Measurements from ENCODE around the gene FAM53B. TPM values are rescaled to one million over a fixed set of nuclear protein-coding genes. Genes with fewer than 3 reads are reported as not detected.

FAM53B gene
- total and polyA plus RNA-seq, 5 donors: 34.6 to 58.3 (median 49.5) TPM

- peak overlapping the region; percentile 56 for H3K27ac ChIP-seq (ENCODE audit: low read length)
- H3K9me3 ChIP-seq (ENCODE audit: control insufficient read depth, low read length): no peaks in the 10 kb centered on the region
- 69% methylated on average over 4 of the region's 4 CpGs for WGBS
- no peaks in the 10 kb centered on the region for H3K27me3 ChIP-seq (ENCODE audit: control insufficient read depth, insufficient read depth)
- intact Hi-C loops (cut with DNase I): no loop called here
- no peak overlapping the region for H3K4me3 ChIP-seq (ENCODE audit: low read length)
- H3K4me1 ChIP-seq (ENCODE audit: control insufficient read depth, insufficient read depth, low read length): peaks cover 43% of the 10 kb centered on the region
- DNase-seq (no peak), ATAC-seq (no peak)
These were observed 27.8 kb downstream of the FAM53B start for GRCh38 chr10:124716369-124716768.

DNA sequence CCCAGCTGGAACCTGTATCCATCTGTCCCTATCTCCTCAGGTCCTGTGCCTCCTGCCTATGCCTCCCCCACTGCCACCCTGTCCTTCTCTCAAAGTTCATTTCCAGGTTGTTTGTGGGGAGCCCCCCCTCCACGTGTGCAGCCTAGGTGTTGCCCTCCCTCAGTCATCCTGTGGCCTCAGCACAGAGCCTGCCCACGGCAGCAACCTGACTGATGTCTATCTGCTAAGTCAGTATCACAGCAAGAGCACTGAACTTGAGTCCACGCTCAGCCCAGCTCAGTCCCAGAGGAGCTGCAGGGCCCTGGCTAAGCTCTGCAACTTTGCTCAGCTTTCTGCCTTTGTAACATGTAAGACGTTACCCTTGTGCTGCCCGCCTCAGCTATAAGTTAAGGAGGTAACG lies 28.7 kb downstream of the FAM53B start:
- H3K27ac ChIP-seq (ENCODE audit: low read length): no peak overlapping the region
- H3K4me3 ChIP-seq (ENCODE audit: low read length): no peak overlapping the region
- 55% methylated on average over 6 of the region's 6 CpGs for WGBS
- H3K4me1 ChIP-seq (ENCODE audit: control insufficient read depth, insufficient read depth, low read length): peaks cover 43% of the 10 kb centered on the region
- DNase-seq (no peak), ATAC-seq (no peak)
- no peaks in the 10 kb centered on the region for H3K27me3 ChIP-seq (ENCODE audit: control insufficient read depth, insufficient read depth)
- intact Hi-C loops (cut with DNase I): no loop called here
- H3K9me3 ChIP-seq (ENCODE audit: control insufficient read depth, low read length): no peaks in the 10 kb centered on the region

- no peak for ATAC-seq
- peak overlapping the region; percentile 61 for H3K27ac ChIP-seq (ENCODE audit: low read length)
These were observed 30.4 kb downstream of the FAM53B start for GRCh38 chr10:124713679-124714255.

DNA sequence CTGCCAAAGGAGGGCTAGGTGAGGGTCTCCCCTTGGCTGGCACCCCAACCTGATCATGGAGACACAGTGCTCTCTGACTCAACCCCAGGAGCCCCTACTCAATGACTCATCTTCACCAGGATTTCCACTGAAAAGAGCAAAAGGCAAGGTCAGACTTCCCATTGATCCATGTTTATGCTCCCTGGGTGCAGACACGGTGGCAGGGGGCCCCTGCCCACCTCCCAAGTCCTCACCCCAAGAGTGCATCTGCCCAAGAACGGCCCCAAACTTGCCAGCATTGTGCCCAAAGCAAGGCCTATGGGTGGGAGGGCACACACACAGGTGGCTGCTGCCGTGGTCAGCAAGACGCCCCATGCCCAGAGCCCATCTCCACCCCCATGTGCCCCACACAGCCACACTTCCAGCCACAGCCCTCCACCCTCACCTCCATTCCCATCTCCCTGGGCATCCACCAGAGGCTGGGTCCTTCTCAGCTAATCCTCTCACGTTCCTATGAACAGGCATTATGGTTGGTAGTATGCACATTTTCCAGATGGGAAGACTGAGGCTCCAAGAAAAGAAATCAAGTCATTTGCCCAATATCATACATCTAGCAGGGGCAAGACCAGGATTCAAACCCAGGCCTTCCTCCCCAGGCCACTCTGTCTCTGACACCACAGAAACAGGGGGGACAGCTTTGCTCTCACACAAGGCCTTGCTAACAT lies 31.3 kb downstream of the FAM53B start:
- Histone ChIP-seq H3K4me3 (ENCODE audit: low read length) (no peak overlapping the region), H3K27me3 (ENCODE audit: control insufficient read depth, insufficient read depth) (no peaks in the 10 kb centered on the region), H3K27ac (ENCODE audit: low read length) (no peak overlapping the region), H3K4me1 (ENCODE audit: control insufficient read depth, insufficient read depth, low read length) (peaks cover 48% of the 10 kb centered on the region), H3K9me3 (ENCODE audit: control insufficient read depth, low read length) (no peaks in the 10 kb centered on the region)
- peak in 1 of 3 donors; percentile 31 for DNase-seq
- no peak for ATAC-seq
- 88% methylated on average over 5 of the region's 5 CpGs for WGBS
- intact Hi-C loops (cut with DNase I): no loop called here

More at GRCh38 chr10:124713679-124714255, 30.4 kb downstream of the FAM53B start:
- peaks cover 51% of the 10 kb centered on the region for H3K4me1 ChIP-seq (ENCODE audit: control insufficient read depth, insufficient read depth, low read length)
- no peak overlapping the region for H3K4me3 ChIP-seq (ENCODE audit: low read length)
- H3K27me3 ChIP-seq (ENCODE audit: control insufficient read depth, insufficient read depth): no peaks in the 10 kb centered on the region
- WGBS: 28% methylated on average over 10 of the region's 10 CpGs
- no peaks in the 10 kb centered on the region for H3K9me3 ChIP-seq (ENCODE audit: control insufficient read depth, low read length)
- DNase-seq: peak in 1 of 3 donors; percentile 6
- intact Hi-C loops (cut with DNase I): no loop called here

DNA sequence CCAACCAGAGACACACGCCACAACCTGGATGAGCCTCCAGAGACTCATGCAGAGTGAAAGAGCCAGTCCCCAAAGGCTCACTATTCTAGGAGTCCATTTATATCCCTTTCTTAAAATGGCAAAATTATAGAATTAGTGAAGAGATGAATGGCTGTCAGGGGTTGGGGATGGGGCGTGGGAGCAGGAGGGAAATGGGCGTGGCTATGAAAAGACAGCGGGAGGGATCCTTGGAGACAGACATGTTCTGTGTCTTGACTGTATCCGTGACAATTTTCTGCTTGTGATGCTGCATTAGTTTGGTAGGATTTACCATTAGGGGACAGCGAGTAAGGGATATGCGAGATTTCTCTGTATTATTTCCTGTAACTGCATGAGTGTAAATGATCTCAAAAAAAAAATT lies 33.0 kb downstream of the FAM53B start:
- peak in 2 of 3 donors; percentile 17 to 18 for DNase-seq
- WGBS: 74% methylated on average over 7 of the region's 7 CpGs

GRCh38 chr10:124710266-124710881 lies 33.8 kb downstream of the FAM53B start:
- intact Hi-C loops (cut with DNase I): no loop called here
- H3K9me3 ChIP-seq (ENCODE audit: control insufficient read depth, low read length): no peaks in the 10 kb centered on the region
- H3K27ac ChIP-seq (ENCODE audit: low read length): peak overlapping the region; percentile 49
- peaks cover 55% of the 10 kb centered on the region for H3K4me1 ChIP-seq (ENCODE audit: control insufficient read depth, insufficient read depth, low read length)
- no peak overlapping the region for H3K4me3 ChIP-seq (ENCODE audit: low read length)
- DNase-seq: peak in 1 of 3 donors; percentile 41
- ATAC-seq: no peak
- WGBS: 63% methylated on average over 14 of the region's 14 CpGs
- H3K27me3 ChIP-seq (ENCODE audit: control insufficient read depth, insufficient read depth): no peaks in the 10 kb centered on the region

More for the DNA sequence above, 33.0 kb downstream of the FAM53B start:
- Histone ChIP-seq H3K9me3 (ENCODE audit: control insufficient read depth, low read length) (no peaks in the 10 kb centered on the region), H3K27ac (ENCODE audit: low read length) (no peak overlapping the region), H3K4me3 (ENCODE audit: low read length) (no peak overlapping the region), H3K4me1 (ENCODE audit: control insufficient read depth, insufficient read depth, low read length) (peaks cover 55% of the 10 kb centered on the region), H3K27me3 (ENCODE audit: control insufficient read depth, insufficient read depth) (no peaks in the 10 kb centered on the region)
- intact Hi-C loops (cut with DNase I): no loop called here
- ATAC-seq: no peak

DNA sequence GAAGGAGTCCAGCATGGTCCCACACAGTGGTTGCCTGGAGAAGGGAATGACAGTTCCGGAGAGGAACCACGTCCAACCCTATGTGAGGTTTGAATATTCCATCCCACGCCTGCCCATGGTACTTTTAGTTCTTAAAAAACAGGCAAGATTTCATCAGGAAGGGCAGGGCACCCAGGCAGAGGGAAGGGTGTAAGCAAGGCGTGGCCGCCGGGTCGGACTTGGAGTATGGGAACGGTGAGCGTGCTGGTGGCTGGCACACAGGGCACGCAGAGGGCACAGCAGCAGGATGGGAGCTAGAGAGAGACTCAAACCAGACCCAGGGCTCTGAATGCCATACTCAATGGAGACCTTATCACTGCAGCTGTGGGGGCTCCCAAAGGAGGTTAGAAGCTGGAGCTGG lies 34.3 kb downstream of the FAM53B start:
- intact Hi-C loops (cut with DNase I): no loop called here
- Histone ChIP-seq H3K4me3 (ENCODE audit: low read length) (no peak overlapping the region), H3K27me3 (ENCODE audit: control insufficient read depth, insufficient read depth) (no peaks in the 10 kb centered on the region), H3K27ac (ENCODE audit: low read length) (peak overlapping the region; percentile 60), H3K9me3 (ENCODE audit: control insufficient read depth, low read length) (no peaks in the 10 kb centered on the region), H3K4me1 (ENCODE audit: control insufficient read depth, insufficient read depth, low read length) (peaks cover 60% of the 10 kb centered on the region)
- 58% methylated on average over 10 of the region's 10 CpGs for WGBS
- DNase-seq: peak in 2 of 3 donors; percentile 73 to 85
- ATAC-seq: peak; percentile 34 to 52

DNA sequence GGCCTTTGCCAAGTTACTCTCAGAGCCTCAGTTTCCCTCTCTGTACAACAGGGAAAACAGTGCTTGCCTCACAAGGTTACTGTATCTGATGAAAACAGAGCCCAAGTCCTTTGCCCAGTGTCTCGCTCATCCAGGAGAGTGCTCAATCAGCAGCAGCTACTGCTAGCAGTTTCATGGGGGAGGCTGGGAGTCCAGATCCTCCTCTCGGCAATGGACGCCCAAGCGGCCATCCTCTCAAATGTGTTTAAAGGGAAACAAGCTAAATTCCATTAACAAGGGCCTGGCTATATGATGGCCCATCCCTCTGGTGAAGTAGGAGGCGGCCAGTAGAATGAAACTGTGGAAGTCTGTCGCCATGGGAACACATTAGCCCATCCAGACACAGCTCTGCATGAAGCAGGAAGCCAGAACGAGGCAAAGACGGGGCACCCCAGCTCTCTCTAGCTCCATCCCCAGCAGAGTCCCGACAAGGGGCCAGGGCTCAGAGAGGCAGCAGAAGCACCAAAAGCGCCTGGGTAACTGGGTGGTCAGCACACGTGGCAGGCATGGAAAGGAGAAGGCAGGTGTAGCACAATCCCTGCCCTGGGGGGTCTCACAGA lies 35.2 kb downstream of the FAM53B start:
- ATAC-seq (no peak), DNase-seq (peak in 1 of 3 donors; percentile 23)
- Histone ChIP-seq H3K27ac (ENCODE audit: low read length) (peak overlapping the region; percentile 73), H3K4me1 (ENCODE audit: control insufficient read depth, insufficient read depth, low read length) (peaks cover 65% of the 10 kb centered on the region), H3K9me3 (ENCODE audit: control insufficient read depth, low read length) (no peaks in the 10 kb centered on the region), H3K4me3 (ENCODE audit: low read length) (no peak overlapping the region), H3K27me3 (ENCODE audit: control insufficient read depth, insufficient read depth) (no peaks in the 10 kb centered on the region)
- 62% methylated on average over 11 of the region's 11 CpGs for WGBS
- intact Hi-C loops (cut with DNase I): no loop called here

DNA sequence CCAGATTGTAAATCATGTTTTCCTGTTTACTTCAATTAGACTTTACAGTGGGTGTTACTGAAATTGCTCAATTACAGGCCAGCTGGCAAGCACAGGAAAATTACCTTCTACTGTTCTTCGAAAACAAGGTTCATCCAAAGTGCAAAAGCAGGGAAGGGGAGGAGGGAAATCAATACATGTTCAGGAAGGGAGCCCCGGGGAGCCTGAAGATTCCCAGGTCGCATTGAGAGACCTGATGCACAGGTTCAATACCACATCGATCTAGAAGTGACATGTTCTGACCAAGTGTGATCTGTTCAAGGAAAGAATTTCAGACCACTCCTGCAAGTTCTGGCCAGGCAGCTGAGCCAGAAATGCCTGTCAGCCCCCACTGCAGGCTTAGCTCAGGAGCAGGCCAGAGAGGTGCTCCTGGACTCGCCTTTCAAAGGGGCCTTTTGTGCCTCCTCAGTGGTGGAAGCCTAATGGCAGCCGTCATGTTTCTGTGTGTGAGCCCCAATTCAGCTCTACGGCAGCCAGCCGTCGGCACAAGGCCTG lies 35.9 kb downstream of the FAM53B start:
- Histone ChIP-seq H3K27me3 (ENCODE audit: control insufficient read depth, insufficient read depth) (no peaks in the 10 kb centered on the region), H3K9me3 (ENCODE audit: control insufficient read depth, low read length) (no peaks in the 10 kb centered on the region), H3K4me3 (ENCODE audit: low read length) (no peak overlapping the region), H3K4me1 (ENCODE audit: control insufficient read depth, insufficient read depth, low read length) (peaks cover 68% of the 10 kb centered on the region), H3K27ac (ENCODE audit: low read length) (peak overlapping the region; percentile 73)
- intact Hi-C loops (cut with DNase I): no loop called here
- WGBS: 43% methylated on average over 9 of the region's 9 CpGs
- DNase-seq (peak in 2 of 3 donors; percentile 25 to 47), ATAC-seq (no peak)

DNA sequence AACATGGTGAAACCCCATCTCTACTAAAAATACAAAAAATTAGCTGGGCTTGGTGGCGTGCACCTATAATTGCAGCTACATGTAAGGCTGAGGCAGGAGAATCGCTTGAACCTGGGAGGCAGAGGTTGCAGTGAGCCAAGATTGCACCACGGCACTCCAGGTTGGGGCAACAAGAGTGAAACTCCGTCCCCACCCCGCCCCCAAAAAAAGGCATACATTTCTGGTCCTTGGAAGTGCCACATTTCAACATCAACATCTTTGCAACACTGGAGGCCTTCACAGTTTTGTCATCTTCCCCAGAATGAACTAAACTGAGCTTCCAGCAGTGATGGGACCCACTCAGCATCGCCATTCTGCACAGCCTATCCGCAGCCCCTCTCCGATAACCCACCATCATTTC lies 36.6 kb downstream of the FAM53B start:
- H3K4me1 ChIP-seq (ENCODE audit: control insufficient read depth, insufficient read depth, low read length): peaks cover 73% of the 10 kb centered on the region
- DNase-seq (peak in 1 of 3 donors; percentile 27), ATAC-seq (no peak)
- WGBS: 88% methylated on average over 8 of the region's 8 CpGs
- no peaks in the 10 kb centered on the region for H3K9me3 ChIP-seq (ENCODE audit: control insufficient read depth, low read length)
- H3K27me3 ChIP-seq (ENCODE audit: control insufficient read depth, insufficient read depth): no peaks in the 10 kb centered on the region
- intact Hi-C loops (cut with DNase I): no loop called here
- peak overlapping the region; percentile 12 for H3K27ac ChIP-seq (ENCODE audit: low read length)
- no peak overlapping the region for H3K4me3 ChIP-seq (ENCODE audit: low read length)

GRCh38 chr10:124707144-124707467 lies 37.1 kb downstream of the FAM53B start:
- DNase-seq: peak in 1 of 3 donors; percentile 45
- WGBS: 52% methylated on average over 3 of the region's 3 CpGs
- ATAC-seq: no peak
- no peaks in the 10 kb centered on the region for H3K27me3 ChIP-seq (ENCODE audit: control insufficient read depth, insufficient read depth)
- intact Hi-C loops (cut with DNase I): no loop called here
- H3K27ac ChIP-seq (ENCODE audit: low read length): peak overlapping the region; percentile 97
- no peak overlapping the region for H3K4me3 ChIP-seq (ENCODE audit: low read length)
- H3K9me3 ChIP-seq (ENCODE audit: control insufficient read depth, low read length): no peaks in the 10 kb centered on the region
- peaks cover 76% of the 10 kb centered on the region for H3K4me1 ChIP-seq (ENCODE audit: control insufficient read depth, insufficient read depth, low read length)
